ENCODE data around the gene LRRC28. TPM values are rescaled to one million over a fixed set of nuclear protein-coding genes. Genes with fewer than 3 reads are reported as not detected.

LRRC28 gene
- total and polyA plus RNA-seq, 2 donors (not counting 1 experiment from before 2014, with no cell fraction given), result 20.1 to 23.8 TPM

GRCh38 chr15:99416191-99417188 lies 165.2 kb downstream of the LRRC28 start:
- H3K9ac ChIP-seq (ENCODE audit: insufficient read depth, low read length), result no peak overlapping the region
- no peak overlapping the region for H3K4me3 ChIP-seq (replicated peaks in 1 of 4; ENCODE audit: control extremely low read depth in 1 of 4, insufficient read depth in 1 of 4, low read depth in 3 of 4, low read length in 4 of 4)
- DNase-seq (ENCODE audit: low read depth in 2 of 2), result no peak

GRCh38 chr15:99421172-99421656 lies 169.9 kb downstream of the LRRC28 start:
- Histone ChIP-seq H3K36me3 (ENCODE audit: control insufficient read depth, insufficient read depth, low read length) (no peaks in the 10 kb centered on the region), H3K79me2 (ENCODE audit: control insufficient read depth, insufficient read depth, low read length) (no peaks in the 10 kb centered on the region), H4K20me1 (ENCODE audit: control insufficient read depth, extremely low read depth, insufficient read depth, low read length) (no peaks in the 10 kb centered on the region), H3K9ac (ENCODE audit: insufficient read depth, low read length) (no peak overlapping the region), H3K9me3 (ENCODE audit: control insufficient read depth, insufficient read depth, low read depth, low read length) (no peaks in the 10 kb centered on the region), H3K4me3 (replicated peaks in 1 of 4; ENCODE audit: control extremely low read depth in 1 of 4, insufficient read depth in 1 of 4, low read depth in 3 of 4, low read length in 4 of 4) (no peak overlapping the region), H2AFZ (ENCODE audit: low read length) (peak overlapping the region; percentile 55), H3K4me1 (ENCODE audit: control insufficient read depth, extremely low read depth, insufficient read depth, low read length) (peaks cover 5% of the 10 kb centered on the region), H3K4me2 (ENCODE audit: extremely low read depth, insufficient read depth, low read length) (peak overlapping the region; percentile 13), H3K27ac (ENCODE audit: insufficient read depth, low read length) (no peak overlapping the region), H3K27me3 (ENCODE audit: control insufficient read depth, insufficient read depth, low read length) (no peaks in the 10 kb centered on the region)
- peak; percentile 20 to 68 for DNase-seq (ENCODE audit: low read depth in 2 of 2)
- TF ChIP-seq CTCF (conservative IDR thresholded peaks at IDR 0.05 in 1 of 2, IDR thresholded peaks at IDR 0.05 in 1 of 2; ENCODE audit: low read depth in 1 of 2, low read length in 2 of 2) (no peak), EZH2 (IDR thresholded peaks at IDR 0.05; ENCODE audit: low read length, missing control alignments) (no peak)

More at GRCh38 chr15:99416191-99417188, 165.2 kb downstream of the LRRC28 start:
- Histone ChIP-seq H3K27ac (ENCODE audit: insufficient read depth, low read length) (no peak overlapping the region), H3K27me3 (ENCODE audit: control insufficient read depth, insufficient read depth, low read length) (no peaks in the 10 kb centered on the region), H4K20me1 (ENCODE audit: control insufficient read depth, extremely low read depth, insufficient read depth, low read length) (no peaks in the 10 kb centered on the region), H3K4me2 (ENCODE audit: extremely low read depth, insufficient read depth, low read length) (no peak overlapping the region), H3K36me3 (ENCODE audit: control insufficient read depth, insufficient read depth, low read length) (no peaks in the 10 kb centered on the region), H2AFZ (ENCODE audit: low read length) (no peak overlapping the region), H3K9me3 (ENCODE audit: control insufficient read depth, insufficient read depth, low read depth, low read length) (no peaks in the 10 kb centered on the region), H3K4me1 (ENCODE audit: control insufficient read depth, extremely low read depth, insufficient read depth, low read length) (peaks cover 2% of the 10 kb centered on the region), H3K79me2 (ENCODE audit: control insufficient read depth, insufficient read depth, low read length) (no peaks in the 10 kb centered on the region)
- no peak for TF ChIP-seq EZH2 (IDR thresholded peaks at IDR 0.05; ENCODE audit: low read length, missing control alignments)
- TF ChIP-seq CTCF (conservative IDR thresholded peaks at IDR 0.05 in 1 of 2, IDR thresholded peaks at IDR 0.05 in 1 of 2; ENCODE audit: low read depth in 1 of 2, low read length in 2 of 2), result no peak

GRCh38 chr15:99421758-99422157 lies 170.5 kb downstream of the LRRC28 start:
- Histone ChIP-seq H3K4me2 (ENCODE audit: extremely low read depth, insufficient read depth, low read length) (no peak overlapping the region), H3K27me3 (ENCODE audit: control insufficient read depth, insufficient read depth, low read length) (no peaks in the 10 kb centered on the region), H3K4me3 (replicated peaks in 1 of 4; ENCODE audit: control extremely low read depth in 1 of 4, insufficient read depth in 1 of 4, low read depth in 3 of 4, low read length in 4 of 4) (no peak overlapping the region), H2AFZ (ENCODE audit: low read length) (no peak overlapping the region), H3K9me3 (ENCODE audit: control insufficient read depth, insufficient read depth, low read depth, low read length) (no peaks in the 10 kb centered on the region), H3K36me3 (ENCODE audit: control insufficient read depth, insufficient read depth, low read length) (no peaks in the 10 kb centered on the region), H3K27ac (ENCODE audit: insufficient read depth, low read length) (no peak overlapping the region), H4K20me1 (ENCODE audit: control insufficient read depth, extremely low read depth, insufficient read depth, low read length) (no peaks in the 10 kb centered on the region), H3K4me1 (ENCODE audit: control insufficient read depth, extremely low read depth, insufficient read depth, low read length) (peaks cover 5% of the 10 kb centered on the region), H3K79me2 (ENCODE audit: control insufficient read depth, insufficient read depth, low read length) (no peaks in the 10 kb centered on the region), H3K9ac (ENCODE audit: insufficient read depth, low read length) (no peak overlapping the region)
- no peak for DNase-seq (ENCODE audit: low read depth in 2 of 2)
- no peak for TF ChIP-seq CTCF (conservative IDR thresholded peaks at IDR 0.05 in 1 of 2, IDR thresholded peaks at IDR 0.05 in 1 of 2; ENCODE audit: low read depth in 1 of 2, low read length in 2 of 2)
- TF ChIP-seq EZH2 (IDR thresholded peaks at IDR 0.05; ENCODE audit: low read length, missing control alignments), result no peak
